WTC11 (cell line): ENCODE measurements around the gene PCSK2. TPM values are rescaled to one million over a fixed set of nuclear protein-coding genes. Genes with fewer than 3 reads are reported as not detected.

Experiments
- ATAC-seq: fragments of 200-7000 bp; cut with Tn5 transposase; 2 replicates; pipeline ENCODE4 v1.10.0; 2021; ENCODE audit warnings: mild to moderate bottlenecking, moderate library complexity
- CTCF ChIA-PET: fragments of 300-600 bp; sonication (Branson Sonifier 250); formaldehyde crosslinking; loops from one replicate; lab custom pipeline; 2021; ENCODE audit warnings: antibody characterized with exemption; lab: Charles Lee
- POLR2A ChIA-PET: fragments of 350-600 bp; sonication (Branson Sonifier 250); formaldehyde crosslinking; loops from one replicate; lab custom pipeline; 2021; ENCODE audit warnings: antibody characterized with exemption; lab: Charles Lee
- DNase-seq: peaks from one replicate; pipeline ENCODE4 v3.0.0; 2021; ENCODE audit warnings: low spot score
- H3K27ac Mint-ChIP-seq: 2 replicates; pipeline ENCODE4 v1.8.0; 2021; ENCODE audit warnings: mixed read lengths
- H3K27me3 Mint-ChIP-seq: 2 replicates; pipeline ENCODE4 v1.8.0; 2021; ENCODE audit warnings: low read depth, mild to moderate bottlenecking, moderate library complexity, mixed read lengths
- H3K36me3 Mint-ChIP-seq: 2 replicates; pipeline ENCODE4 v1.8.0; 2021; ENCODE audit warnings: mixed read lengths
- H3K4me1 Mint-ChIP-seq: 2 replicates; pipeline ENCODE4 v1.8.0; 2022; ENCODE audit warnings: mixed read lengths
- H3K4me3 Mint-ChIP-seq: 2 replicates; pipeline ENCODE4 v1.8.0; 2021; ENCODE audit warnings: mild to moderate bottlenecking, moderate library complexity, mixed read lengths
- H3K9me3 Mint-ChIP-seq: 2 replicates; pipeline ENCODE4 v1.8.0; 2021; ENCODE audit warnings: mixed read lengths
- OVOL2 ChIP-seq: fragments of 250-450 bp; sonication (Bioruptor Pico); IDR thresholded peaks from 2 replicates; pipeline ENCODE4 v1.9.0; 2021; ENCODE audit warnings: mild to moderate bottlenecking, borderline replicate concordance
- total RNA-seq: library from RNA; stranded (reverse); gene quantifications from 3 replicates; pipeline ENCODE4 v1.2.3, GENCODE V29; 2021

The PCSK2 gene
- total RNA-seq, 1 experiment from 2014 or later: 0.74 TPM

GRCh38 chr20:17534077-17534476 is 307.2 kb downstream of the PCSK2 start:
- peaks cover 4% of the 10 kb centered on the region for H3K9me3 Mint-ChIP-seq
- no peak for ATAC-seq
- no peak for TF ChIP-seq OVOL2 (CRISPR knock-in tag)
- TF ChIP-seq, all 79 proteins: peak for 0
- ChIA-PET POLR2A (no interaction called here), CTCF (interaction anchor here (1.2 to 1.8 kb wide), 4 partner anchors 29 to 149 kb away, joined by 3 to 5 read pairs (median 3); partner anchors contain the start of gene DSTN)
- H3K27me3 Mint-ChIP-seq: peaks cover 22% of the 10 kb centered on the region
- peaks cover 4% of the 10 kb centered on the region for H3K36me3 Mint-ChIP-seq
- no peak for DNase-seq
- peak overlapping the region; percentile 5; the same call in 1 of the 2 replicates for H3K27ac Mint-ChIP-seq
- H3K4me3 Mint-ChIP-seq: peak overlapping the region; percentile 10; the same call in 1 of the 2 replicates
- peaks cover 31% of the 10 kb centered on the region for H3K4me1 Mint-ChIP-seq
